G401.6 (cell line): ENCODE data around the gene CDC34.

Source experiments
- FAIRE-seq: peaks from 2 replicates; lab custom pipeline; 2012; peaks lifted over from hg19 to GRCh38; lab: Jason Lieb, UNC

CDC34 gene

GRCh38 chr19:497869-498510 is 33.6 kb upstream of the CDC34 start:
- no peak for FAIRE-seq

DNA sequence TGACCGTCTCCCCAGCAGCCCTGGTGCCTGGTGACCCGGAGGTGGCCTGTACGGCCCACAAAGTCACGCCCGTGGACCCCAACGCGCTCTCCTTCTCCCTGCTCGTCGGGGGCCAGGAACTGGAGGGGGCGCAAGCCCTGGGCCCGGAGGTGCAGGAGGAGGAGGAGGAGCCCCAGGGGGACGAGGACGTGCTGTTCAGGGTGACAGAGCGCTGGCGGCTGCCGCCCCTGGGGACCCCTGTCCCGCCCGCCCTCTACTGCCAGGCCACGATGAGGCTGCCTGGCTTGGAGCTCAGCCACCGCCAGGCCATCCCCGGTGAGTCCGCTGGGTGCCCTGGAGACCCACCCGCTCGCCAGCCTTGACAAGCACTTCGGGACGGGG is 33.1 kb upstream of the CDC34 start:
- no peak for FAIRE-seq

GRCh38 chr19:498977-499623 is 32.5 kb upstream of the CDC34 start:
- no peak for FAIRE-seq

DNA sequence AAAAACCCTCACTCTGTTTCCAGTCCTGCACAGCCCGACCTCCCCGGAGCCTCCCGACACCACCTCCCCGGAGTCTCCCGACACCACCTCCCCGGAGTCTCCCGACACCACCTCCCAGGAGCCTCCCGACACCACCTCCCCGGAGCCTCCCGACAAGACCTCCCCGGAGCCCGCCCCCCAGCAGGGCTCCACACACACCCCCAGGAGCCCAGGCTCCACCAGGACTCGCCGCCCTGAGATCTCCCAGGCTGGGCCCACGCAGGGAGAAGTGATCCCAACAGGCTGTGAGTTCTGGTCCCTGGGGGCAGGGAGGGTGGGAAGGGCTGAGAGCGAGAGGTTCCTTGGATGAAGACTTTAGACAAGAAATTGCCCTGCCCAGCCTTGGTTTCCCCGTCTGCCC is 29.9 kb upstream of the CDC34 start:
- no peak for FAIRE-seq

DNA sequence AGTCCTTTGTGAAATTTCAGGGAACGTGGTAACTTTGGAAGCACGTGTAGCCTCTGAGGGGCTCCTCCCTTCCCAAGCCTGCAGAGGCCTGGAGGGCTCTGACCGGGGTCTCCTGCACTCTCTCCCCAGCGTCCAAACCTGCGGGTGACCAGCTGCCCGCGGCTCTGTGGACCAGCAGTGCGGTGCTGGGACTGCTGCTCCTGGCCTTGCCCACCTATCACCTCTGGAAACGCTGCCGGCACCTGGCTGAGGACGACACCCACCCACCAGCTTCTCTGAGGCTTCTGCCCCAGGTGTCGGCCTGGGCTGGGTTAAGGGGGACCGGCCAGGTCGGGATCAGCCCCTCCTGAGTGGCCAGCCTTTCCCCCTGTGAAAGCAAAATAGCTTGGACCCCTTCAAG is 26.9 kb upstream of the CDC34 start:
- no peak for FAIRE-seq

- FAIRE-seq, result peak; percentile 98
Measured at GRCh38 chr19:506404-507285, 24.9 kb upstream of the CDC34 start.

GRCh38 chr19:507286-508203 is 24.0 kb upstream of the CDC34 start, which contains the start of gene TPGS1:
TPGS1 (plus strand) TSS chr19:507497; CDS start chr19:507507, 10 bp downstream.
- no peak for FAIRE-seq

GRCh38 chr19:508204-509150 is 23.1 kb upstream of the CDC34 start:
- no peak for FAIRE-seq

DNA sequence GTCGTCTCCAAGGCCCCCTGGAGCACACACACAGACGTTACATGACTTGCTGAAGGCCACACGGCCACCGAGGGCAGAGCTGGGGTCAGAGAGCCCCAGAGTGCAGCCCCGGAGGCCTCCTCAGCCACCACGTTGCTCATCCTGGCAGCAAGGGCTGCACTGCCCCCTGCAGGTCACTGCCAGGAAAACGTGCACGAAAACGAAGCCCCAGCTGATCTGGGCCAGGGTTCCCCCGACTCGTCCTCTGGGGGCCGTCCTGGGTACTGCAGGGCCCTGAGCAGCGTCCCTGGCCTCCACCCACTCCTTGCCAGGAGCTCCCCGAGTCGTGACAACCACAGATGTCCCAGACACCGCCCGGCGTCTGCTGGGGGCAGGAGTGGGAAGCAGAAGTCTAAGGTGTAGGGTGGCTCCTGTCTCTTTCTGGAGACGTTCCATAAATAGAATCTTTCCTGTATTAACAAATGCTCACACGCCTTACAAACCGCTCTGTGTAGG is 20.9 kb upstream of the CDC34 start:
- no peak for FAIRE-seq

GRCh38 chr19:511101-511851 is 20.3 kb upstream of the CDC34 start:
- FAIRE-seq, result no peak

GRCh38 chr19:512547-513365 is 18.8 kb upstream of the CDC34 start:
- no peak for FAIRE-seq

DNA sequence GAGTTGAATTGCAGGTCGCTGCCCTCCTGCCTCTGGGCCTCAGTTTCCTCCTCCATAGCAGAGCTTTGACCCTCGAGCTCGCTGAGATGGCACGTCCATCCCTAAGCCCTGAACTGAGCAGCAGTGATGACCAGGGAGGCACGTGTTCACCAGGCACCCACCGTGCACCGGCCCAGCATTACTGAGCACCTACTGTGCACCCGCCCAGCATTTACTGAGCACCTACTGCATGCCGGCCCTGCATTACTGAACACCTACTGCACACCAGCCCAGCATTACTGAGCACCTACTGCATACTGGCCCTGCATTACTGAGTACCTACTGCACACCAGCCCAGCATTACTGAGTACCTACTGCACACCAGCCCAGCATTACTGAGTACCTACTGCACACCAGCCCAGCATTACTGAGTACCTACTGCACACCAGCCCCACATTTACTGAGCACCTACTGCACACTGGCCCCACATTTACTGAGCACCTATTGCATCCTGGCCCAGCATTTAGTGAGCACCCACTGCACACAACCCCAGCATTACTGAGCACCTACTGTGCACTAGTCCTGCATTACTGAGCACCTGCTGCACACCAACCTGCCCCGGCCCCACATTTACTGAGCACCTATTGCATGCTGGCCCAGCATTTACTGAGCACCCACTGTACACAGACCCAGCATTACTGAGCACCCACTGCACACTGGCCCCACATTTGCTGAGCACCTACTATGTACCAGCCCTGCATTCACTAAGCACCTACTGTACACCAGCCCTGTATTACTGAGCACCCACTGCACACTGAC is 18.0 kb upstream of the CDC34 start:
- no peak for FAIRE-seq

DNA sequence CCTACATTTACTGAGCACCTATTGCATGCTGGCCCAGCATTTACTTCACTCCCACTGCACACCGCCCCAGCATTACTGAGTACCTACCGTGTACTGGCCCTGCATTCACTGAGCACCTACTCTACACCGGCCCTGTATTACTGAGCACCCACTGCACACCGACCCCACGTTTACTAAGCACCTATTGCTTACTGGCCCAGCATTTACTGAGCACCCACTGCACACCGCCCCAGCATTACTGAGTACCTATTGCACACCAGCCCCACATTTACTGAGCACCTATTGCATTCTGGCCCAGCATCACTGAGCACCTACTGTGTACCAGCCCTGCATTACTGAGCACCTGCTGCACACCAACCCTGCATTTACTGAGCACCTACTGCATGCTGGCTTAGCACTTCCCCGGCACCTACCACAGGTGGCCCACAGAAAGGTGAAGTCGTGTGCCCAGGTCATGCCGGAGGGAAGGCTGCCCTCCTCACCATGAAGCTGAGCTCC is 17.3 kb upstream of the CDC34 start:
- FAIRE-seq, result no peak

- FAIRE-seq, result no peak
Measured at GRCh38 chr19:517721-518597, 13.6 kb upstream of the CDC34 start.

DNA sequence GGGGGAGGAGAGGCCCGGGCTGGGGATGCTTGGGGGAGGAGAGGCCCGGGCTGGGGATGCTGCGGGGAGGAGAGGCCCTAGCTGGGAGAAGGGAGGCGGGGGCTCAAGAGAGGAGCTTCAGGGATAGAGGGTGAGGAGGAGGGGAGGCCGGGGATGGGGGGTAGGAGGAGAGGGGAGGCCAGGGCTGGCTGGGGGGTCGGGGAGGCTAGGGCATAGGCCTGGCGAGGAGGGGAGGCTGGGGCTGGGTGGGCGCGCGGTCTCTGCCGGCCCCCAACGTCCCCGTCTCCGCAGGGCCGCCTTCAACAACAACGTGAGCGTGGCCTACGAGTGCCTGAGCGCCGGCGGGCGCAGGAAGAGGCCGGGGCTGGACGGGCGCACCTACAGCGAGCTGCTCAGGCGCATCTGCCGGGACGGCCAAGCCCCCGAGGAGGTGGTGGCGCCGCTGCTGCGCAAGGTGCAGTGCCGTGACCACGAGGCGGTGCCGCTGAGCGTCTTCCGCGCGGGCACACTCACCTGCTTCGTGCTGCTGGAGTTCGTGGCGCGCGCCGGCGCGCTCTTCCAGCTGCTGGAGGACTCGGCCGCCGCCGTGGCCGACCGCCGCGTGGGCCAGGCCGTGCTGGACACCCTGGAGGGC is 12.8 kb upstream of the CDC34 start:
- no peak for FAIRE-seq

- FAIRE-seq, result no peak
Measured at GRCh38 chr19:519449-519865, 12.1 kb upstream of the CDC34 start.

GRCh38 chr19:522726-523125 is 8.8 kb upstream of the CDC34 start:
- FAIRE-seq, result no peak
